Fibroblast of mammary gland (primary cell): ENCODE measurements around the gene WWTR1.

Source experiments
- DNase-seq: peaks from one replicate; pipeline ENCODE4 v3.0.0-alpha.2; 2010; ENCODE audit warnings: low read depth
- H3K4me3 ChIP-seq: 2 replicates; pipeline ENCODE4 v1.5.1; 2011; ENCODE audit warnings: low read depth, mild to moderate bottlenecking, low read length, moderate library complexity; ENCODE audit not compliant: control insufficient read depth
- TF ChIP-seq, protein P1 (sequence below): conservative IDR thresholded peaks from 2 replicates; pipeline ENCODE4 v1.5.1; 2011; ENCODE audit warnings: low read depth, low read length, inconsistent platforms; ENCODE audit not compliant: control insufficient read depth, insufficient read depth

The WWTR1 gene

DNA sequence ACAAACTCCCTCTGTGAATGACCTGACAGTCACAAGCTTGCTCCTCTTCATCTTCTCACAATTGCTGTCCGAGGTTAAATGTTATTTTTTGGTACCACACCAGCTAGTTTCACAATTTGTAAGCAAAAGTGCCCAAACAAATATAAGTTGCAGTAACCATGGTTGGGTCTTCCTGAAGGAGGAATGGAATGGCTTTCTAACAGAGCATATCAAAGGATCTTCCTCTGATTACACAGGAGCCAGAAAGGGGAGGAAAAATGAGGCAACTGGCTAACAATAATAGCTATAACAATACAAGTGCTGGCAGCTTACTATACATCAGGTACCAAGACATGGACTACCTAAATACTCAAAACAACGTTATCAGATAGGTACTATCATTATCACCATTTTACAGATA, 90.4 kb downstream of the WWTR1 start:
- DNase-seq, result no peak
- TF ChIP-seq, protein P1, sequence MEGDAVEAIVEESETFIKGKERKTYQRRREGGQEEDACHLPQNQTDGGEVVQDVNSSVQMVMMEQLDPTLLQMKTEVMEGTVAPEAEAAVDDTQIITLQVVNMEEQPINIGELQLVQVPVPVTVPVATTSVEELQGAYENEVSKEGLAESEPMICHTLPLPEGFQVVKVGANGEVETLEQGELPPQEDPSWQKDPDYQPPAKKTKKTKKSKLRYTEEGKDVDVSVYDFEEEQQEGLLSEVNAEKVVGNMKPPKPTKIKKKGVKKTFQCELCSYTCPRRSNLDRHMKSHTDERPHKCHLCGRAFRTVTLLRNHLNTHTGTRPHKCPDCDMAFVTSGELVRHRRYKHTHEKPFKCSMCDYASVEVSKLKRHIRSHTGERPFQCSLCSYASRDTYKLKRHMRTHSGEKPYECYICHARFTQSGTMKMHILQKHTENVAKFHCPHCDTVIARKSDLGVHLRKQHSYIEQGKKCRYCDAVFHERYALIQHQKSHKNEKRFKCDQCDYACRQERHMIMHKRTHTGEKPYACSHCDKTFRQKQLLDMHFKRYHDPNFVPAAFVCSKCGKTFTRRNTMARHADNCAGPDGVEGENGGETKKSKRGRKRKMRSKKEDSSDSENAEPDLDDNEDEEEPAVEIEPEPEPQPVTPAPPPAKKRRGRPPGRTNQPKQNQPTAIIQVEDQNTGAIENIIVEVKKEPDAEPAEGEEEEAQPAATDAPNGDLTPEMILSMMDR, result no peak

DNA sequence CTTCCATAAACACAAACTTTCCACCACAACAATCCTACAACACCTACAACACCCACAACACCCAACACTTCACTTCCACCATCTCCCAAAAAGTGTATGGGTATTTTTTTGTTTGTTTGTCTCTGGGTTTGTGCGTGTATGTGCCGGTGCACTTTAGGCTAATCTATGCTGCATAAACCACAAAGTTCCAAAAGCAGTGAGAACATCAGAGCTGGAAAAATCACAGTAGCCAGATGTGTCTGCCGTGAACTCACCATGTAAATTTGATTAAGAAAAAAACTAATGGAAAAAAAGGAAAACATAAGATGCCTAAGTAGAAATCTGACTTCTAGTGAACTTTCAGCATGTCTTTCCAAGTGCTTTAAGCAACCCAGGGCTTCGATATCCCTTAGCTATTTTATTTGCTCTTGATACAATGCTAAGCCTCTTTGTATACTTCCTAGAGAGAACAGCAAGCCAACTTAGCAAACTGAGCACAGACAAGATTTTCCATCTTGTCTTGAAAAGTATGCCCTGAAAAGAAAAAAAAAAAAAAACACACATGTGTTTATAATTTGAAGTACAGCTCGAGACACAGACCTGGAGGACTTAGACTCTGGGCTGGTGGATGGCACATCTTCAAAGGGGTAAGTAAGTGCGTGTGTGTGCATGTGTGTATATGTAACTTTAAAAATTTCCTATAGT, 91.4 kb downstream of the WWTR1 start:
- DNase-seq, result peak; percentile 71
- TF ChIP-seq, protein P1, result no peak

More for the DNA sequence above, 90.4 kb downstream of the WWTR1 start:
- no peak overlapping the region for H3K4me3 ChIP-seq

GRCh38 chr3:149564079-149564478, 93.7 kb downstream of the WWTR1 start:
- TF ChIP-seq, protein P1, result no peak
- DNase-seq, result no peak
- H3K4me3 ChIP-seq, result no peak overlapping the region

More for the DNA sequence above, 91.4 kb downstream of the WWTR1 start:
- no peak overlapping the region for H3K4me3 ChIP-seq

- H3K4me3 ChIP-seq, result no peak overlapping the region
- TF ChIP-seq, protein P1, result no peak
- DNase-seq, result no peak
These were observed 94.7 kb downstream of the WWTR1 start for GRCh38 chr3:149563114-149563513.

GRCh38 chr3:149560617-149561016, 97.2 kb downstream of the WWTR1 start:
- no peak for DNase-seq
- H3K4me3 ChIP-seq, result no peak overlapping the region
- TF ChIP-seq, protein P1, result no peak

GRCh38 chr3:149560001-149560400, 97.8 kb downstream of the WWTR1 start:
- DNase-seq, result no peak
- H3K4me3 ChIP-seq, result no peak overlapping the region
- TF ChIP-seq, protein P1, result no peak
